A549 (cell line): Measurements from ENCODE around the gene SHC2.

Experiments used
- BCL3 ChIP-seq: fragments of >200 bp; sonication (Bioruptor Twin); formaldehyde crosslinking; IDR thresholded peaks from 3 replicates; pipeline ENCODE4 v1.6.1; 2016
- BHLHE40 ChIP-seq: IDR thresholded peaks from 2 replicates; pipeline ENCODE4 v1.6.1; 2012; ENCODE audit warnings: low read depth, low read length, inconsistent platforms
- CEBPB ChIP-seq, 2 experiments: fragments of >200 bp in 1 of 2; sonication (Bioruptor Twin) in 1 of 2; formaldehyde crosslinking in 1 of 2; IDR thresholded peaks; 2 replicates each; pipeline ENCODE4 v1.6.1; 2012 to 2016
- CTCF ChIP-seq: fragments of >200 bp; sonication (Bioruptor Twin); formaldehyde crosslinking; IDR thresholded peaks from 3 replicates; pipeline ENCODE4 v1.5.1; 2016
- EP300 ChIP-seq, 2 experiments: fragments of >200 bp; sonication (Bioruptor Twin); formaldehyde crosslinking; IDR thresholded peaks; 2 replicates in 1 of 2; 3 replicates in 1 of 2; pipeline ENCODE4 v1.6.1; 2016 to 2017
- HOXB5 ChIP-seq: fragments of 250-450 bp; sonication (Bioruptor Pico); IDR thresholded peaks from 2 replicates; pipeline ENCODE4 v1.5.0; 2020; ENCODE audit warnings: mild to moderate bottlenecking, moderate library complexity
- MAZ ChIP-seq: fragments of 150-350 bp; IDR thresholded peaks from 2 replicates; pipeline ENCODE4 v1.6.1; 2014; ENCODE audit warnings: antibody characterized with exemption, low read depth, low read length, borderline replicate concordance
- PHF8 ChIP-seq: fragments of 200-600 bp; sonication (generic); IDR thresholded peaks from 2 replicates; pipeline ENCODE4 v1.6.1; 2016; ENCODE audit warnings: low read depth, mild to moderate bottlenecking, antibody characterized with exemption, moderate library complexity, borderline replicate concordance
- POLR2A ChIP-seq: IDR thresholded peaks from 2 replicates; pipeline ENCODE4 v1.6.1; 2012; ENCODE audit warnings: mild to moderate bottlenecking, low read length
- POLR2AphosphoS2 ChIP-seq: conservative IDR thresholded peaks from 2 replicates; pipeline ENCODE4 v1.6.1; 2012; ENCODE audit warnings: low read length, improper control_type of control experiment, inconsistent platforms
- RAD21 ChIP-seq, 2 experiments: fragments of >200 bp in 1 of 2; sonication (Bioruptor Twin) in 1 of 2; formaldehyde crosslinking in 1 of 2; IDR thresholded peaks in 1 of 2; conservative IDR thresholded peaks in 1 of 2; 2 replicates in 1 of 2; 3 replicates in 1 of 2; pipeline ENCODE4 v1.6.1; 2012 to 2018; ENCODE audit warnings: inconsistent platforms in 1 of 2
- TFCP2L1 ChIP-seq: fragments of 250-450 bp; sonication (Bioruptor Pico); IDR thresholded peaks from 2 replicates; pipeline ENCODE4 v1.5.0; 2021; ENCODE audit warnings: mild to moderate bottlenecking
- USF2 ChIP-seq: fragments of 450-650 bp; IDR thresholded peaks from 2 replicates; pipeline ENCODE4 v1.6.1; 2014; ENCODE audit warnings: antibody characterized with exemption
- ZSCAN20 ChIP-seq: fragments of 250-450 bp; sonication (Bioruptor Pico); IDR thresholded peaks from 2 replicates; pipeline ENCODE4 v1.8.0; 2022; ENCODE audit warnings: mild to moderate bottlenecking, moderate library complexity

GRCh38 chr19:367561-367960 is 93.3 kb downstream of the SHC2 start:
- no peak for TF ChIP-seq POLR2AphosphoS2
- no peak for TF ChIP-seq BHLHE40
- TF ChIP-seq POLR2A = no peak
- TF ChIP-seq CEBPB (IDR thresholded peaks at IDR 0.05) = no peak
- TF ChIP-seq HOXB5 (CRISPR knock-in tag) = no peak
- no peak for TF ChIP-seq CTCF
- no peak for TF ChIP-seq BCL3
- no peak for TF ChIP-seq EP300 (IDR thresholded peaks at IDR 0.05)
- TF ChIP-seq RAD21 (conservative IDR thresholded peaks at IDR 0.05 in 1 of 2, IDR thresholded peaks at IDR 0.05 in 1 of 2) = no peak
- TF ChIP-seq USF2 = no peak
- TF ChIP-seq PHF8 = no peak
- no peak for TF ChIP-seq MAZ
- TF ChIP-seq TFCP2L1 (CRISPR knock-in tag) = no peak
- TF ChIP-seq ZSCAN20 (CRISPR knock-in tag) = no peak
